ENCODE data around the gene IGFN1.

Gene IGFN1

DNA sequence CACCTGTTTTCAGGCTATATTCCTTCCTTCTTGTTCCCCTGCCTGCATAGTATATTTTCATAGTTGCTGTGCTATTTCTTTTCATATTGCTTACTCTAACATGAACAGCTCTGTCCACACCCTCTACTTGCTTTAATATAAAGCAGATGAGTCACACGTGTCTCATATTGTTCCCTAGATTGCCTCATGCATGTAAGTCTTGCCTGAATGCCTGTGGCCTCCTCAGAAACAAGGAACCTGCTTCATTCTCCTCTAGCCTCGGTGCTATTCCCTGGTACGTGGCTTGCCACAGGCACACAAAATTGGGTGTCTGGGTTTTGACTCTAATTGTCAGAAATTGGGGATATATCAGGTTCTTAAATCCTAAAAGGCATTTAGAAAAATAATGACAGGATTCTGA, 76.2 kb downstream of the IGFN1 start:
- H3K9me2 ChIP-seq (replicated peaks; ENCODE audit: control insufficient read depth, low read length): no peaks in the 10 kb centered on the region
- H3K27ac ChIP-seq (ENCODE audit: low read depth, low read length): no peak overlapping the region
- H4K20me1 ChIP-seq (ENCODE audit: control insufficient read depth, insufficient read depth, low read depth, low read length): no peaks in the 10 kb centered on the region
- H3K27me3 ChIP-seq (ENCODE audit: control insufficient read depth, low read length): peaks cover 18% of the 10 kb centered on the region
- no peaks in the 10 kb centered on the region for H3F3A ChIP-seq (ENCODE audit: control insufficient read depth, insufficient read depth)
- no peak overlapping the region for H3K4me2 ChIP-seq (ENCODE audit: low read length)
- H3K4me1 ChIP-seq (ENCODE audit: control insufficient read depth, low read length): no peaks in the 10 kb centered on the region
- H3K79me2 ChIP-seq (ENCODE audit: control insufficient read depth, low read length): no peaks in the 10 kb centered on the region
- H3K9me3 ChIP-seq (ENCODE audit: control insufficient read depth, insufficient read depth, low read length): no peaks in the 10 kb centered on the region
- no peaks in the 10 kb centered on the region for H3K36me3 ChIP-seq (ENCODE audit: control insufficient read depth, low read length)
- TF ChIP-seq, protein P1, sequence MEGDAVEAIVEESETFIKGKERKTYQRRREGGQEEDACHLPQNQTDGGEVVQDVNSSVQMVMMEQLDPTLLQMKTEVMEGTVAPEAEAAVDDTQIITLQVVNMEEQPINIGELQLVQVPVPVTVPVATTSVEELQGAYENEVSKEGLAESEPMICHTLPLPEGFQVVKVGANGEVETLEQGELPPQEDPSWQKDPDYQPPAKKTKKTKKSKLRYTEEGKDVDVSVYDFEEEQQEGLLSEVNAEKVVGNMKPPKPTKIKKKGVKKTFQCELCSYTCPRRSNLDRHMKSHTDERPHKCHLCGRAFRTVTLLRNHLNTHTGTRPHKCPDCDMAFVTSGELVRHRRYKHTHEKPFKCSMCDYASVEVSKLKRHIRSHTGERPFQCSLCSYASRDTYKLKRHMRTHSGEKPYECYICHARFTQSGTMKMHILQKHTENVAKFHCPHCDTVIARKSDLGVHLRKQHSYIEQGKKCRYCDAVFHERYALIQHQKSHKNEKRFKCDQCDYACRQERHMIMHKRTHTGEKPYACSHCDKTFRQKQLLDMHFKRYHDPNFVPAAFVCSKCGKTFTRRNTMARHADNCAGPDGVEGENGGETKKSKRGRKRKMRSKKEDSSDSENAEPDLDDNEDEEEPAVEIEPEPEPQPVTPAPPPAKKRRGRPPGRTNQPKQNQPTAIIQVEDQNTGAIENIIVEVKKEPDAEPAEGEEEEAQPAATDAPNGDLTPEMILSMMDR (IDR thresholded peaks at IDR 0.05; ENCODE audit: low read depth, low read length, poor library complexity, severe bottlenecking): no peak
- no peak for TF ChIP-seq EZH2phosphoT487 (IDR thresholded peaks at IDR 0.05; ENCODE audit: borderline replicate concordance, low read length)
- no peak overlapping the region for H3K4me3 ChIP-seq (ENCODE audit: low read length)

- no peak overlapping the region for H3K27ac ChIP-seq (ENCODE audit: low read depth, low read length)
- no peaks in the 10 kb centered on the region for H3K79me2 ChIP-seq (ENCODE audit: control insufficient read depth, low read length)
- H3K27me3 ChIP-seq (ENCODE audit: control insufficient read depth, low read length): peaks cover 18% of the 10 kb centered on the region
- no peaks in the 10 kb centered on the region for H3K9me2 ChIP-seq (replicated peaks; ENCODE audit: control insufficient read depth, low read length)
- H4K20me1 ChIP-seq (ENCODE audit: control insufficient read depth, insufficient read depth, low read depth, low read length): no peaks in the 10 kb centered on the region
- TF ChIP-seq EZH2phosphoT487 (IDR thresholded peaks at IDR 0.05; ENCODE audit: borderline replicate concordance, low read length): no peak
- TF ChIP-seq, protein P1 (IDR thresholded peaks at IDR 0.05; ENCODE audit: low read depth, low read length, poor library complexity, severe bottlenecking): no peak
- H3K9me3 ChIP-seq (ENCODE audit: control insufficient read depth, insufficient read depth, low read length): no peaks in the 10 kb centered on the region
- H3K4me2 ChIP-seq (ENCODE audit: low read length): no peak overlapping the region
- no peaks in the 10 kb centered on the region for H3K4me1 ChIP-seq (ENCODE audit: control insufficient read depth, low read length)
- no peaks in the 10 kb centered on the region for H3K36me3 ChIP-seq (ENCODE audit: control insufficient read depth, low read length)
- no peaks in the 10 kb centered on the region for H3F3A ChIP-seq (ENCODE audit: control insufficient read depth, insufficient read depth)
- H3K4me3 ChIP-seq (ENCODE audit: low read length): no peak overlapping the region
Measured at GRCh38 chr1:201267481-201268229, 77.0 kb downstream of the IGFN1 start.

DNA sequence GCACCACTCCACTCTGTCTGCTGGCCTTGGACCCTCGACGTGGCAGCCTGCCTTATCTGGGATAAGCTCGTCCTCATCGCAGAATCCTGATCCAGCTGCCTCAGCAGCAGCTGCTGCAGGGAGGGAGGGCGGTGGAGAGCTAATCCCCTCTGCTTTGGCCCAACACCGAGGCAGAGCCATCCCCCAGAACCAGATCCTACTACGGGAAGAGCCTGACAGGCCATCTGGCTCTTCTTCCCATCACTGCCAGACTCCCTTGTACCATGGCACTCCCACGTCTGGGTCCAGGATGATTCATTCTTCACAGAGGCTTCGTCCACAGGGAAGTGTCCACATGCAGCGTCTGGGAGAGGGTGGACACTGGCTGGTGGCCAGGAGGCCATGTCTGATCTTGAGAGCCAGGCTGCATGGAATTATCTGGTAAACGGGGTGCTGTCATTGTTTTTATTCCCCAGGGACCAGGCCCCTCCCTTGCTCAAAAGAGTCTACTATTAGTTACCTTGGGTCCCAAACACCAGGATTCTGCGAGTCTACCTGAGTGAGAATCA, 78.1 kb downstream of the IGFN1 start:
- no peak overlapping the region for H3K4me3 ChIP-seq (ENCODE audit: low read length)
- no peaks in the 10 kb centered on the region for H3K36me3 ChIP-seq (ENCODE audit: control insufficient read depth, low read length)
- TF ChIP-seq, protein P1 (IDR thresholded peaks at IDR 0.05; ENCODE audit: low read depth, low read length, poor library complexity, severe bottlenecking): no peak
- no peak for TF ChIP-seq EZH2phosphoT487 (IDR thresholded peaks at IDR 0.05; ENCODE audit: borderline replicate concordance, low read length)
- H3K4me1 ChIP-seq (ENCODE audit: control insufficient read depth, low read length): no peaks in the 10 kb centered on the region
- peaks cover 18% of the 10 kb centered on the region for H3K27me3 ChIP-seq (ENCODE audit: control insufficient read depth, low read length)
- H3F3A ChIP-seq (ENCODE audit: control insufficient read depth, insufficient read depth): no peaks in the 10 kb centered on the region
- no peaks in the 10 kb centered on the region for H3K9me3 ChIP-seq (ENCODE audit: control insufficient read depth, insufficient read depth, low read length)
- H3K27ac ChIP-seq (ENCODE audit: low read depth, low read length): no peak overlapping the region
- no peak overlapping the region for H3K4me2 ChIP-seq (ENCODE audit: low read length)
- no peaks in the 10 kb centered on the region for H3K79me2 ChIP-seq (ENCODE audit: control insufficient read depth, low read length)
- no peaks in the 10 kb centered on the region for H3K9me2 ChIP-seq (replicated peaks; ENCODE audit: control insufficient read depth, low read length)
- no peaks in the 10 kb centered on the region for H4K20me1 ChIP-seq (ENCODE audit: control insufficient read depth, insufficient read depth, low read depth, low read length)
